ENCODE results near the gene RIGI.
"Not testable (repeated sequence)": the region's sequence is repeated elsewhere in the genome, so short reads cannot be mapped to it uniquely, and the experiment has no call there.

Gene RIGI

DNA sequence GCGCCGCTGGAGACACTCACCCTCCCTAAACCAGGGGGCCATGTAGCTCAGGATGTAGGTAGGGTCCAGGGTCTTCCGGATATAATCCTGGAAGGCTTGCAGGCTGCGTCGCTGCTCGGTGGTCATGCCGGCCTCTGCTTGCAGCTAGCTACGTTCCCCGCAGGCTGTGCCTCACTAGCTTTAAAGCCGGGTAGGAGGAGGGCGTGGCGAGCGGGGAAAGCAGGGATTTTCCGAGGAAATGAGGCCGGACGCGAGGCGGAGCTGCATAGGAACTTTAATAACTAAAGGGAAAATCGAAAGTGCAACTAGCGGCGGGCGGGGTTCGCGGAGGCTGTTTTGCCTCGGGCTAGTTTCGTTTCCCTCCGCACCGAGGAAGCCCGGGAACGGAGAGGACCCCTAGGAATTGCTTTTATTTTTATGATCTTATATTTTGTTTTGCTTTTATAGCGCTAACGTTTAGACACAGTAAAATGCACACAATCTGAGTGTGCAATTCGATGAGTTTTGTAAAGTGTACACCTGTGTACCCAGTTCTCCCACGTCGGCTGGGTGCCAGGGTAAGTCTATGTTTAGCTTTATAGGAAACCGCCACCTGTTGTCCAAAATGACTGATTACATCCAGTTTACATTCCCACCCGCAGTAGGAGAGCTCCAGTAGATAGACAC is at the start of gene RIGI:
Gene RIGI (minus strand): TSS at position 156 of the 666 bp plus-strand sequence. CDS start 30 bp downstream, at position 126.
- peak; percentile 79 for DNase-seq

- no peak for DNase-seq
Measured at GRCh38 chr9:32574858-32575257, 48.9 kb upstream of the RIGI start.

- DNase-seq: no peak
Measured at GRCh38 chr9:32573821-32574220, 47.8 kb upstream of the RIGI start.

GRCh38 chr9:32572900-32573523 is 47.0 kb upstream of the RIGI start, which contains the start of gene NDUFB6:
TSS of gene NDUFB6 (minus strand) at chr9:32573159. CDS start at chr9:32573060, 99 bp downstream.
- DNase-seq: peak; percentile 94

GRCh38 chr9:32571969-32572899 is 46.2 kb upstream of the RIGI start:
- peak; percentile 81 for DNase-seq

GRCh38 chr9:32570262-32570661 is 44.3 kb upstream of the RIGI start:
- DNase-seq: no peak

DNA sequence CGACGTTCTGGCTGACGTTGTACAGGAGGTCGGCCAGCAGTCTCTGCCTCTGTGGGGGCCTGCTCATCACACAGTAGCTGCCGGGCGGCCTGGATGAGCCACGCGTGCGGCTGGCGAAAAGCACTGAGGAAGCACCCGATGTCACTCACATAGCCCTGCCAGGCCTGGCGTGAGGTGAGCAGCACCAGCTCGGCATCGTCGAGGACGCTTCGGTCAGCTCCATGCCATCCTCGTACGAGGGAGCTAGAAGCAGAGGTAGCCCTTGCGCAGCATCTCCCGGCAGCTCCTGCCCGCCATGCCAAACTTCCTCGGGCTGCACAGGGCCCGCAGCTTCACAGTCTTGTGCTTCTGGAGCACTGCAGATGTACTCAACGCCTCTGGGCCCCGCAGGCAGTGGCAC is 40.8 kb upstream of the RIGI start:
- no peak for DNase-seq

- DNase-seq: no peak
Measured at GRCh38 chr9:32565967-32566366, 40.0 kb upstream of the RIGI start.

GRCh38 chr9:32558408-32558934 is 32.5 kb upstream of the RIGI start:
- no peak for DNase-seq

DNA sequence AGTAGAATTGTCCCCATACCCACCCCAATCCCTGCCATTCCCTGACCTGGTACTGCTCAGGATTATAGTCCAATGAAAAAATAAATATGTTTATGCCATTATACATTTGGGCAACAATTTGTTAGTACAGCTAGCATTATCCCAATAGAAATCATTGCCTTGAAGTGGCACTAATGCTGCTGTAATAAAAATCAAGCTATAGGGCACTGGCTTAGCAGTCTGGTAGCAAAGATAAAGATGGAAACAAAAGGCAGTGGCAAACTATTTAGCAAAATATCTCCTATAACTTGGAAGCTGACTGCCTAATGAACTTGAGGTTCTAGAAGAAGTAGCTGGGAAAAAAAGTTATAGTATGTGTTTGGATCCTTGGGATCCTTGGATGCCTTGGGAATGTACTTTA is 28.6 kb upstream of the RIGI start:
- DNase-seq: no peak

GRCh38 chr9:32554107-32554506 is 28.1 kb upstream of the RIGI start:
- DNase-seq: no peak

GRCh38 chr9:32552172-32552872 is 26.3 kb upstream of the RIGI start, which contains the start of the genes SMIM27 and TOPORS:
TSS of gene SMIM27 (plus strand) at chr9:32552327. CDS start at chr9:32552435, 108 bp downstream.
TSS of gene TOPORS (minus strand) at chr9:32552586. CDS start at chr9:32552436, 150 bp downstream.
- peak; percentile 91 for DNase-seq

- peak; percentile 29 for DNase-seq
Measured at GRCh38 chr9:32551276-32552051, 25.5 kb upstream of the RIGI start.

DNA sequence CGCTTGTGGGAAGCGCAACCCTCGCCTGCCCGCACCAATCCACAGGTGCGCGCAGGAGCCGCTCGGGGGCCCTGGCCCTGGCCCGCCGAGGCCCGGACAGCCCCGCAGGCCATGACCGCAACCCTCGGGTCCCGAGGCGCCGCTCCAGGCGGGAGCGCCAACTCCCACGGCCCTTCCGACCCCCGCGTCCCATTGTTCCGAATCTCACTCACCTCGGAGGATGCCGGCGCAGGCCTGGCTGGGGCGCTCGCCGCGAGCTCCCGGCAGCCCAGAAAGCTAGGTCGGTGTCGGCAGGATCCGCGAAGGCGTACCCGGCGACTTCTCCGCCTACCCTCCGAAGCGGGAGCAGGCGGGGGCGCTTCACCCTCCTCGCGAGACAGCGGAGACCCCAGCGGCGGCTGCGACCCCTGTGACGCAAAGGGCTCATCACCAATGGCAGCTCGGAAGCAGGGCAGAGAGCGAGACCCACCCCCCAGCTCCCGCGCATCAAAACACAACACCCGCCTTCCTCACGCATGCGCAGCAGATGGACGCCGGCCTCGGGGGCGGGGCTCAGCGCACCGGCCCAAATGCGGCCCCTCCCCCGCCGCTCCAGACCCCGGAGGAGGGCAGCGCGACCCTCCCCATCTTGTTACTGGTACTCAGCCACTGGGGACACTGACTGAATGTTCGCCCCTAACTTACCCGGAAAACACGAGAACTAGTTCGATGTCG is 24.7 kb upstream of the RIGI start:
- DNase-seq: peak; percentile 98

DNA sequence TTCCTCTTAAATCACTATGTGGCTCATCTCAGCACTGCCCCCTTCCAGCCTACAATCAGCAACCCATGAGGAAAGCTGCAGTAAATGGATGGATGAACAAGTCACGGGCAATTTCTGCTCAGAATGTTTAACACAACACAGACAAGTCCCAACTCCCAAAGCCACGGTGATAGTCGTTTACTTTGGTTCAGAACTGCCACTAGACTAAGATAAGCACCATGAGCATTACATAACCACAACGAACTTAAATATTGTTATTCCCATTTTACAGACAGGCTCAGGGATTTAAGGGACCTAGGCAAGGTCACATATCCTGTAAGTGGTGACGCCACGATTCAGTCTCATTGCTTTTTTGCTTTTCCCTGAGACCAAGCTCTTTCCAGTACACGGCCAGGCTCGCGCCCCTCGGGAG is 24.2 kb upstream of the RIGI start:
- DNase-seq: no peak

DNA sequence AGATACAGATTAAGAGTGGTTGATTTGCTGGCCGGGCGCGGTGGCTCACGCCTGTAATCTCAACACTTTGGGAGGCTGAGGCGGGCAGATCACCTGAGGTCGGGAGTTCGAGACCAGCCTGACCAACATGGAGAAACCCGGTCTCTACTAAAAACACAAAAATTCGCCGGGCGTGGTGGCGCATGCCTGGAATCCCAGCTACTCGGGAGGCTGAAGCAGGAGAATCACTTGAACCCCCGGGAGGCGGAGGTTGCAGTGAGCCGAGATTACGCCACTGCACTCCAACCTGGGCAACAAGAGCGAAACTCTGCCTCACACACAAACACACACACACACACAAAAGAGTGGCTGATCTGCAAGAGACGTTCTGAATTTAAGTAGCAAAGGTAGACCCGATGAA is 22.2 kb upstream of the RIGI start:
- DNase-seq: not testable (repeated sequence)

DNA sequence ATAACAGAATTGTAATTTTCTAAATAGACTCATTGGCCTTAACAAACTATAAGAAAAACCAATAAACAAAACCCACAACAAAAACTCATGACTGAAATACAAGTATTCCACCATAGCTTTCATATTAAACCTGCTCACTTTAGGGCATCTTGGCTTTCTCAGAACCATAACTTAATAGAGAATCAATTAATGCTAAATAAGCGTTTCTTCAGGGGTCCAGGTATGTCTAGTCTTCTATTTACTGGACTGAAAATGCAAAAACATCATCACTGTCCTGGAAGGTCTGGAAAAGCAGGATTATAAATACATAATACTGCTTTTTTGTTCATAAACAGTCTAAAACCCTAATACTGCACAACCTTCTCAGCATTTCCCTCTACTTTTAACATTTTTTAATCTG is 19.9 kb upstream of the RIGI start:
- DNase-seq: no peak

- DNase-seq: no peak
Measured at GRCh38 chr9:32543047-32543446, 17.1 kb upstream of the RIGI start.

DNA sequence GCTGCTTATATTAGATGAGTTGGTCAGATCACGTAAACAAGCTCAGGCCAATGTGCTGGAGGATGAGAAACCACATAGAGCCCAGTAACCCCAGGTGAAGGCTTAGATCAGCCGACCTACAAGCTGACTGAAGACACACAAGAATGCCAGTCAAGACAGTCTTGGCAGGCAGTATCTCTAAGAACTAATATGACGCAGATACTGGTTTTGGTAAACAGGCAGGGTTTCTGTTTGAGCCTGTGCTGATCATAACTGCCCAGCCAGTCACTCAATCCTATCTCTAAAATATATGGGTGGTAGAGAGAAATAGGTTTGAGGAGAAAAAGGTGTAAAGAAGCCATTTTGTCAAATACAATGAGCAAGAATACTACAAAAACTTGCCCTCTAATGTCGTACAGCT is 7.8 kb upstream of the RIGI start:
- no peak for DNase-seq

DNA sequence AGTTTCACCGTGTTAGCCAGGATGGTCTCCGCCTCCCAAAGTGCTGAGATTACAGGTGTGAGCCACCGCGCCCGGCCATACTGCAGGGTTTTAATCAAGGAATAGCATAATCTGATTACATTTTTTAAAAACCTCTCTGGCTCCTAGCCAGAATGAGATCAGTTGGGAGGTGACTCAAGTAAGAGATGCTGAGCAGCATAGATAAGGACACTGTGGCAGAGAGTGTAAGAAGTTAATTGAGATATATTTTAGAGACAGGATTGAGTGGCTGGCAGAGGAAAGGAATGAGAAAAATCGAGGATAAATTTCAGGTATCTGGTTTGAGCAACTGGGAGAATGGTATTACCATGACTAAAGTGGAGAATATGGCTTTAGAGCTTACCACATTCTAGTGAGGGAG is 7.3 kb upstream of the RIGI start:
- DNase-seq: no peak

DNA sequence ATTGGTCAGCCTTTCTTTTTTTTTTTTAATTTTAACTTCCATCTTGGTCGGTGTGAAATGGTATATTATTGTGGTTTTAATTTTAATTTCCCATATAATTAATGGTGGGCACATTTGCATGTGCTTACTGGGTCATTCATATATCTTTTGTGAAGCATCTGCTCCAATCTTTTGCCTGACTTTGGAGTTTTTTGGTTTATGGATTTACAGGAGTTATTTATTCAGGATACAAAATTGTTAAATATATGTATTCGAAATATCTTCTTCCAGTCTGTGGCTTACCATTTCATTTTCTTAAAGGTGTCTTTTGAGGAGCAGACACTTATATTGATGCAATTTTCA is 682 bp upstream of the RIGI start:
- no peak for DNase-seq
